SU-DHL-6 (cell line): Measurements from ENCODE around the gene GRM5.
"Not testable (repeated sequence)": the region's sequence is repeated elsewhere in the genome, so short reads cannot be mapped to it uniquely, and the experiment has no call there.

Experiments
- EZH2phosphoT487 ChIP-seq: fragments of 200-600 bp; sonication (generic), shearing (Covaris generic); conservative IDR thresholded peaks from 2 replicates; pipeline ENCODE4 v1.6.1; 2018; ENCODE audit warnings: mild to moderate bottlenecking, antibody characterized with exemption, low read length, moderate library complexity, mixed read lengths
- TF ChIP-seq, protein P1 (sequence below): fragments of 200-600 bp; sonication (generic); IDR thresholded peaks from one replicate; pipeline ENCODE4 v1.5.1; 2017; ENCODE audit warnings: antibody characterized with exemption, mild to moderate bottlenecking, low read length, moderate library complexity; ENCODE audit not compliant: insufficient read depth, poor library complexity, severe bottlenecking

DNA sequence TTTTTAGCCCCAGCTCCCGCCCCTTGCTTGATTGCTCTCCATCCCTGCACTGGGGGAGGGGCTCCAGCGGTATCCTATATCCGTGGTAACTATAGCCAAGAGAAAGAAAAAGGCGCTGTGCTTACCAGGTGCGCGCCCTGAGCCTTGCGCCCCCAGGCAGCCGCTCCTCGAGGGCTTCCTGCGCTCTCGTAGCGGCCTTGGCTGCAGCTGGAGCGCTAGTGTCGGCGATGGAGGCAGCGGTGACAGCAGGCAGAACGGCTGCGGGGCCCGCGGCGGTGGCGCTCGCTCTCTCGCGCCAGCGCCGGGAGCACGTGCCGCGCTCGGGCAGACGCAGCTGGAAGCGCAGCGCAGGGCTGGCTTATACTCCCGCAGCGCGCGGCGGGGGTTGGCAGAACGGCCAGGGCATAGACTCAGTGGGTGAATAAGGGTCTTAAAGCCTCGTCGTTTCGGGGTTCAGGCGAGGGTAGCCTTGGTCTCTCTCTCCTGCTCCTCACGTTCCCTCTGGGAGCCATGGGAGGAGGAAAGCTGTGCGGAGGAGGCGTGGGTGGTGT, at the start of gene GRM5:
- TF ChIP-seq, protein P1, sequence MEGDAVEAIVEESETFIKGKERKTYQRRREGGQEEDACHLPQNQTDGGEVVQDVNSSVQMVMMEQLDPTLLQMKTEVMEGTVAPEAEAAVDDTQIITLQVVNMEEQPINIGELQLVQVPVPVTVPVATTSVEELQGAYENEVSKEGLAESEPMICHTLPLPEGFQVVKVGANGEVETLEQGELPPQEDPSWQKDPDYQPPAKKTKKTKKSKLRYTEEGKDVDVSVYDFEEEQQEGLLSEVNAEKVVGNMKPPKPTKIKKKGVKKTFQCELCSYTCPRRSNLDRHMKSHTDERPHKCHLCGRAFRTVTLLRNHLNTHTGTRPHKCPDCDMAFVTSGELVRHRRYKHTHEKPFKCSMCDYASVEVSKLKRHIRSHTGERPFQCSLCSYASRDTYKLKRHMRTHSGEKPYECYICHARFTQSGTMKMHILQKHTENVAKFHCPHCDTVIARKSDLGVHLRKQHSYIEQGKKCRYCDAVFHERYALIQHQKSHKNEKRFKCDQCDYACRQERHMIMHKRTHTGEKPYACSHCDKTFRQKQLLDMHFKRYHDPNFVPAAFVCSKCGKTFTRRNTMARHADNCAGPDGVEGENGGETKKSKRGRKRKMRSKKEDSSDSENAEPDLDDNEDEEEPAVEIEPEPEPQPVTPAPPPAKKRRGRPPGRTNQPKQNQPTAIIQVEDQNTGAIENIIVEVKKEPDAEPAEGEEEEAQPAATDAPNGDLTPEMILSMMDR, result not testable (repeated sequence)
- not testable (repeated sequence) for TF ChIP-seq EZH2phosphoT487
